HG03097 (cell line): ENCODE results near the gene BTG4.

Experiments used
- ATAC-seq: cut with Tn5 transposase; IDR thresholded peaks from one replicate; pipeline ENCODE4 v1.9.1; 2021; ENCODE audit not compliant: unreplicated experiment, low FRiP score

Gene BTG4

DNA sequence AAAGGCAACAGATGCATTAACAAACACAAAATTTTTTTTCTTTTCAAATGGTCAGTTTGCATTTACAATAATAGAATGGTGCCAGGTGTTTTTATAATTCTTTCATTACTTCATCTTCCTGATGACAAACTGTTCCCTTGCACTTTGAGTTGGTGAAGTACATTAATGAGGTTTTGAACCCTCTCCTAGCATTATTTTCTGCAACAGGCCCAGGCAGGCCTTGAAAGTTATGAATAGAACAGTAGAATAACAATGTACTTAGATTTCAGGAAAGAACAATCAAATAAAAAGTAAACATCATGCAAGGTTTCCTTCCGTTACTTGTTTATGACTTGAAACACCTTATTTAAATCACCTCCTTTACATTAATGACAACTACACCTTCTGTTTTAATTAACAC is 9.6 kb downstream of the BTG4 start:
- ATAC-seq, result no peak

DNA sequence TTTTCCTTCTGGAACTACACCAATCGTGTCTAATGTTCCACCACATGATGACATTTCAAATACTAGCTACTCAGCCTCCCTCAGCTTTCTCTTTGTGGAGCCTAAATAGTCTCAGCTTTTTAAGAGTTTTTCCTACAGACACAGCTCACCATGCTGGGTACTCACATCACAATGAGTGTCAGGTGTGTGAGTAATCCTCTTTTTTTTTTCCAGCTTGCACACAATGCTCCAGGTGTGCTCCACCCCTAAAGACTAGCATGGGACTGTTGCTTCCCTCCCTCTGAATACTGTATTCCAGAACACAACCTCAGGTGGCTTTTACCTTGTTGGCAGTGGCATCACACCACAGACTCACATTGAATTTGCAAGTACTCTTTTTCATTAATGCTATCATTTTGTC is 11.7 kb downstream of the BTG4 start:
- ATAC-seq, result no peak

DNA sequence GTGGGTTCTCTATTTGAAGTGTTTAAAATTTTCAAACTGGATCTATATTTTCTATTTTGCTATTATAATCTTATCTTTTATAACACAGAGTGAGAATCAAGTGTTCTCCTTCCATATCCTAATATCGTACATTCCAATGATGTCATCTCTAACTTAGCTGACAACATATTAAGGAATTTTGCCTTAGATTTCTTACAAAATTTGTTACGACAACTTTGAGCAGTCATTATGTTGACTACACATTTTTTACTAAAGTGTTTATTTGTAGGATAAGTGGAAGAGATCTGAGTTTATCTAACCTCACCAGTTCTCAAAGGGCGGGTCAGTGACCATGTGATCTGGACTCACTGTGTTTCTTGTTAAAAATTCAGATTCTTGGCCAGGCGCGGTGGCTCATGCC is 12.7 kb downstream of the BTG4 start:
- no peak for ATAC-seq

DNA sequence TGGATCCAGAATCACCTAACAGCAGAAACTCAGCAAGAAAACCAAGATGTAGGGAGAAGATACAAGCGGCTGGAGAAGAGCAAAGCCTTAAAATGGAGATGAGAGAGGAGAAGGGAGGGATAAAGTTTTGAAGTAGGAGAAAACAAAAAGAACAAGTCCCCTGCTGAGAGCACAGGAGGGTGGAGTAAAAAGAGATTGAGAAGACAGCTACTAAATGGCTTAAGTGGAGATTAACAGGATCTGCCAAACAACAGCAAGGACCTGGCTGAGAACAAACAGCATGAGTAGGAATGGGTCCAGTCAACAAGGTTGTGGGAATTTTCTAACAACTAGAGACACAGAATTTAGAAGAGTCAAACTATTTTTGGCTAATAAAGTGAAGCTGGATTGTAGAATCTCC is 18.1 kb downstream of the BTG4 start:
- no peak for ATAC-seq

DNA sequence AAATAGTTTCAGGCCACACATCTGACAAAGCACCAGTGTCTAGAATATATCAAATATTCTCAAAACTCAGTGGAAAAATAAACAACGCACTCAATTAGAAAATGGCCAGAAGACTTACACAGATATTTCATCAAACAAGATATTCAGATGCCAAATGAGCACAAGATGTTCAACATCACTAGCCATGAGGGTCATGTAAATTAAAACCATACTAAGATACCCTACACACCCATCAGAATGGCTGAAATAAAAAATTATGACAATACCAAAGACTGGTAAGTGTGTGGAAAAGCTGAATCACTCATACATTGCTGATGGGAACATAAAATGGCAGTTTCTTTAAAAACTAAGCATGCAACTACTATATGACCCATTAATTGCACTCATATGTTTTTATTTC is 21.7 kb downstream of the BTG4 start:
- ATAC-seq, result no peak

DNA sequence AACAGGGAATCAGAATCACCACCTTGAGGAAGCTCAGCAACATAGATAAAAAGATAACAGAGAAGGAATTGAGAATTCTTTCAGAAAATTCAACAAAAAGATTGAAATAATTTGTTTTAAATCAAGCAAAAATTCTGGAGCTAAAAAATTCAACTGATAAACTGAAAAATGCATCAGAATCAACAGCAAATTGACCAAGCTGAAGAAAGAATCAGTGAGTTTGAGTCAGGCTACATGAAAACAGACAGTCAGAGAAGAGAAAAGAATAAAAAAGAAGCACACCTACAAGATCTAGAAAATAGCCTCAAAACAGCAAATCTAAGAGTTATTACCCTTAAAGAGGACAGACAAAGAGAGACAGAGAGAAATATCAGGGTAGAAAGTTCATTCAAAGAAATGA is 28.8 kb downstream of the BTG4 start:
- ATAC-seq, result no peak

DNA sequence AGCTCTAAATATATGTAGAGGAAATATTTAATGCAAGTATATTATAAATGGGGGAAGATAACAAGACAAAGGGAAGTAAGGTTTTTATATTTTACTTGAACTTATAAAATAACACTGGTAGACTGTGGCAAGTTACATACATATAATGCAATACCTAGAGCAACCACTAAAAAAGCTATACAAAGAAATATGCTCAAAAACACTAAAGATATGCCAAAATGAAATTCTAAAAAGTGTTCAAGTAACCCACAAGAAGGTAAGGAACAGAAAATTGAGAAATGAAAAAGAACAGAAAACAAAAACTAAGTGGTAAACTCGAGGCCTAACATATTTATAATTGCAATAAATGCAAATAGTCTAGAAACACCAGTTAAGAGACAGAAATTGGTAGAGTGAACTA is 32.5 kb downstream of the BTG4 start:
- no peak for ATAC-seq

DNA sequence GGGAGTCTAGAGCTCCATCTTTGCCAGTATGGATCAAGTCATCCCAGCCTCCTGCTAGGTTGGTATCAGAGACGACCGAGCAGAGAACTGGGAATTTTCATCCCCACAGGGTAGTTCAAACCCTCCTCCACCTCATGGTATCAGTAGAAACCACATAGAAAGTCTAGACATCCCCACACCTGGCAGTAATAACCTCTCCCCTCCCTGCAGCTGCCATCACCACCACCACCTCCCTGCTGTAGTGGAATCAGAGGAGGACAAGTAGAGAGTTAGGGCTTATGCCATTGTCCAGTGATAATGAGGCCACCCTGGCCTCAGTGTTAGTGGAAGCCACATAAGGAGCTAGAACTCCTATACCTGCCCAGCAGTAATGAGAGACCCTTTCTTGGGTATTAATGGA is 34.3 kb downstream of the BTG4 start:
- no peak for ATAC-seq

DNA sequence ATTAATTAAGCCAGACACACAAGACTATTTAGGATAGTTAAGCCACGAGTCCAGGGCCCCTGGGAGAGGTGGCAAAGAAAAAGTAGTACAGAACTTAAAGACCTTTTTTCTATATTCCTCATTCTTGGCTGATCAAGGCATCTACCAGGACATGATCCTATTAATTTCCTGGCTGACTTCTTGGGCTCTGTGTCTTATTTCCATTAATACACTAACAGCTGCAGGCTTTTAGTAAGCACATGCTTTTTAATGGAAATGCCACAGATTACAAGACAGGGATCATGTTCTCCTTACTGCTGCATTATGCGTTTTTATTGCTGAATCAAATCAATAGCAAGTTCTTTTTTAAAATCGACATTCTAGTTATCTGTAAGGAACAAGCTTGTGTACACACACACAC is 35.2 kb downstream of the BTG4 start:
- no peak for ATAC-seq

DNA sequence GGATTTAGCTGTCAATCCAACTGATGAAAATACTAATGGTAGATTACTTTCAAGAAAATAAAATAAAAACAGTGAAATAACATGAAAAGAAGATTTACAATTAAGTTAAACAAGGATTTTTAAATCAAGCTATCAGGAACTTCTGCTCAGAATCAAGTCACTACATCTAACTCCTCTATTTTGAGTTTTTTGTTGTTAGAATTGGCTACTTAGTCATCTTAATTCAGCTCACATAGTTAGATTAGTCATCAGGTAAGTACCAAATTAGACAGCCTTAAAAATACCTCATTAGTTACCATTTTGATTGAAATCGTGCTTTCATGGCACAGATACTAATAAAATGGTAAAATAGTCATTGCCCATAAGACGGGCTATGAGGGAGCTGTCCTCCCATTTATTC is 35.8 kb downstream of the BTG4 start:
- ATAC-seq, result no peak

DNA sequence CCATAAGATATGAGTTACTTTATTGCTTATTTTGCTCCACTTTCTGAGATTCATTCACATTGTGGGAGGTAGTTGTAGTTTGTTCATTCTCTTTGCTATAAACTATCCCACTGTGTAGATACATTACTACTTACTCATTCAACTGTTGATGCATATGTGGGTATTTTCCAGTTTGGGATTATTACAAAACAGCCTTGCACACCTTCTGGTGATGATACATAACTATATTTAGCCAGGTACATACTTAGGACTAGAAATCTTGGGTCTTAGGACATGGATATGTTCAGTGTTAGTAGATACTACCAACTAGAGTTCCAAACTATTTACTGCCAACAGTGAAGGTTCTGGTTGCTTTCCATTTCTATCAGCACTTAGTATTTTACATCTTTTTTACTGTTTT is 37.8 kb downstream of the BTG4 start:
- ATAC-seq, result no peak

DNA sequence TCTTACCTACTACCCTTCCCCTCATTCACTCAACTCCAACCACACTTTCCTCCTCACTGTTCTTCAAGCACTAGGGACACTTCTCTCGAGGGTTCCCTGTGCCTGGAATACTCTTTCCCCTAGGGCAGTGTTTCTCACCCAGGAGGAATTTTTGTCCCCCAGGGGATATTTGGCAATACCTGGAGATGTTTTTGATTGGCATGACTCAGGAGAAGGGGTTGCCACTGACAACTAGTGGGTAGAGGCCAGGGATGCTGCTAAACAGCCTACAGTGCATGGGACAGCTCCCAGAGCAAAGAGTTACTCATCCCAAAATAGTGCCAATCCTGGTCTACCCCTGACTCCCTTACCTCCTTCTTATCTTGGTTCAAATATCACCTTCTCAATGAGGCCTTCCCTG is 40.0 kb downstream of the BTG4 start:
- ATAC-seq, result no peak

DNA sequence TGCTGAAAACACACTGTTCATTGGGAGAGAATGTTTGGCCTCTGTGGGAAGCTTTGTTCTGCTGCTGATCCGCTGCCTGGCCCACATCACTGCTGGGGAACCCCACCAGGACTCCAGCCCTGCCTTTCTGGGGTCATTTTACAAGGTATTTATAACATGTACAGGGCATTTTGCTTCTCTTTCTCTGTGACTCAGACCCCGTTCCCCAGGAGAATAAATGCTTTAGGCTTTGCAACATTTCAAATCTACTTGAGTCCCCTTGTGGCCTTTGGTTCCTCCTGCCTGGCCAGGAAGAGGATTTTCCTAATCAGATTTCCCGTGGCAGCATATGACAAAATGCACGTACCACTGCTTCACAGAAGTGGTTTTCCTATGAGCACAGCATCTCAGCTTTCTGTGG is 43.0 kb downstream of the BTG4 start:
- no peak for ATAC-seq

DNA sequence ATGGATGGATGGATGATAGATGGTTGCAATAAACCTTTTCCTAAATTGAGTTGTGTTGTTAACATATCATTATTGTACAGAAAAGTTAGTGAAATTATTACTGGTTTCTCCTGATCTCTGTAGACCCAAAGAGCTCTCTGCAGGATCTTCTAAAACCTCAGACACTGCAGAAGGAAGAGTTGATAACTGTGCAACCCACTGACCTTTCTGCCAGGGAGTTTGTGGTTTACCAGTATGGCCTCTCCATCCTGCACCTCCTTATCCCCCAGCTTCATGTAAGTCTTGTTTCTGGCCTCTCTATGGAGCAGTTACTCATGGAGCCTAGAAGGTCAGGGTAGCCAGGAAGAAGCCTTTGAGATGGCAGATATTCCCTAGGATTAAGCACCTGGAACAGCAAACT is 45.6 kb downstream of the BTG4 start:
- ATAC-seq, result no peak

DNA sequence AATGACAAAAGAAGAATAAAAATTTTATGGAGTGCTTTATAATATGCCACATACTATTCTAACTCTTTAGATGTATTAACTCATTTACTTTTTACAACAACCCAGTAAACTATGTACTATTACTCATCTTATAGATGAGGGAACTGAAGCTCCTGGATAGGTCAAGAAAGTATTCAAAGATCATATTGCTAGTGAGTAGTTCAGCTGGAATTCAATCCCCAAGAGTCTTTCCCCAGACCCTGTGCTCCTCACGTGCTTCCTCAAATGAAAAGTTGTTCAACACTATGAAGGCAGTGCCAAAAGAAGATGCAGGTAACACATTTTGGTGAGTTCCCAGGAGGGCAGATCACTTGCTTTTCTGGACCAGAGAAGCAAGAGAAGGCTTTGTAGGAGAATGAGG is 46.8 kb downstream of the BTG4 start:
- no peak for ATAC-seq

DNA sequence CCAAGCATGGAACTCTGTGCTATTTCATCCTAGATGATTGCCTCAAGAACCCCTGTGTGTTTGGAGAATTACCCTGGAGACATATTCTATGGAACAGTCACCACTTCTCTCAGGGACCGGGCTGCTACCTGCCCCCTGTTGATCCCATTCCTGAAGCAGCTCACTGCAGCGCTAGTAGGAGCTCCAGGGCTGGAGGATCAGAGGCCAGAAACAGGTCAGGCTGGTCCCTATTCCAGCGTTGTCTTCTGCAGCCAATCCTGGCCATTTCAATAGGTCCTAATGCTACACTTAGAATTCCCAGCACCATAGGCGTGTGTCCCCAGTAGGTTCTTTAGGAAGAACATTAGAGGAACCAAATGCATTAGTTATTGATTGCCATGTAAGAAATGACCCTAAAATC is 48.9 kb downstream of the BTG4 start:
- no peak for ATAC-seq

DNA sequence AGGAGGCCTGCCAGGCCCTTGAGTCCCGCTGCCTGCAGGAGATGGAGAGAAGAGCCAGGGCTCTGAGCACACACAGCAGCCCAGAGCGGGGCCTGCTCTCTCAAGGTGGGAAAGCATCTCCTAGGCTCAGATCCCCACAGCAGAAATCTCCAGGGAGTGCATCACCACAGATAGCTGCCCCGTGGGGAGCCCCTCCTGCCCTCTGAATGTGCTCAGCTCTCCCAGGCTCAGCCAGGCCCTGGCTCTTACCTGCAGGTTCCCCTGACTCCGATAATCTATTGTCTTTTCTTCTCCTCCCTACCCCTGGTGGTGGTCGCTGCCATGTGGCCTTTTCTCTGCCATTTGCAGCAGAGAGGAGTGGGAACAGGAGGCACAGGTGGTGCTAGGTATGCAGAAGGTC is 49.9 kb downstream of the BTG4 start:
- ATAC-seq, result no peak

DNA sequence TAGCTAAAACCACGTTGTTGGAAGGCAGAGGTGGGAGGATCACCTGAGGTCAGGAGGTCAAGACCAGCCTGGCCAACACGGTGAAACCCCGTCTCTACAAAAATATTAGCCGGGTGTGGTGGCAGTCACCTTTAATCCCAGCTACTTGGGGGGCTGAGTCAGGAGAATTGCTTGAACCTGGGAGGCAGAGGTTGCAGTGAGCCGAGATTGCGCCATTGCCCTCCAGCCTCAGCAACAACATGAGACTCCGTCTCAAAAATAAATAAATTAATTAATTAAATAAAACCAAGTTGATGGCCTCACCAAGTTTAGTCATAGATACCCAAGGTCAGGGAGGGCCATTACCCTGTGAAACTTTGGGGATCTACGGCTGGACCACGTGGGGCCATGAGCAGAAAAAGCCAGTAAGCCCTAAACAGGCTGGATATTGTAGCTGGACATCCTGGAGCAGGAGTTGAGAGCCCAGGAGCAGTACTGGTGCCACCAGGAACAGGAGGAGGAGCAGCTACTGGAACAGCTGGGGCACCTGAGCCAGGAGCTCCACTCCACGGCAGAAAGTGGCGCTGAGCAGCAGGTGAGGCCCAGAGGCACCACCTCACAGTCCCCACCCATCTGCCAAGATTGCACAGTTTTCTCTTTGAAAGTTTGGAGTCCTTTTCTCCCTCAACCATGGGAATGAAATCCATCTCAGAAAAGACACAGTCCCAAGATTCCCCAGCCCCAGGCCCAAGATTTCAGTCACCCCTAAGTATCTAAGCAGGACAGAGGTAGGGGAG is 50.5 kb downstream of the BTG4 start:
- ATAC-seq, result no peak

DNA sequence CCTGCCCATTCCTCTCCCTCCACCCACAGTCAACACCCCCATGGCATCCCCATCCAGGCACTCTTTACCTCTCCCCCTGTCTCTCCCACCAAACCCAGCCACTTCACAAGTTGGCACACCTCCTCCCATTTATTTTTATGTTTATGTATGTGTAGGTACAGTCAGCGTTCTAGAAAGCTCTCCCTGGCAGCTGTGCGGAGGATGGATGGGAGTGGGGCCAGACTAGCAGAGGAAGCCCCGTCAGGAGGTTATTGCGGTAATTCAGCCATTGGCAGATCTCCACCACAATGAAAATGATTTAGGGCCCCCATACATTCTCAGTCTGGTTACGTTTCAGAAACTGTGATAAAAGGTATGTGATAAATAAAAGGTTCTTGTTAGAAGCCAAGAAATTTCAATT is 51.3 kb downstream of the BTG4 start:
- no peak for ATAC-seq

DNA sequence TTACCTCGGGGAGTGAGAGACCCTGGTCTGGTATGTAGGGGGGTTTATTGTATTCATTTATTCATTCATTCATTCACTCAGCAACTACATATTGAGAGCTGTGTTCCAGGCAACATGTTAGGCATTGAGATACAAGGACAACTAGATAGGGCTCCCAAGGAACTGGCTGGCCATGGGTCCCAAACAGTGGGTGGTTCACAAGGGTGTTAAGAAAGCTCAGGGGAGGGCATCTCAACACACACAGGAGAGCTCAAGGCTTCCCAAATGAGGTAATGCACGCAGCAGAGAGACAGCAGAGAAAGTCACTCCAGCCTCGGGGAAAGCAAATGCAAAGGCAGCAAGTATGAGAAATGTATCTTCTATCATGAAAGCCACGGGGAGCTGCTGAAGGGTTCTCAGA is 51.8 kb downstream of the BTG4 start:
- ATAC-seq, result no peak

DNA sequence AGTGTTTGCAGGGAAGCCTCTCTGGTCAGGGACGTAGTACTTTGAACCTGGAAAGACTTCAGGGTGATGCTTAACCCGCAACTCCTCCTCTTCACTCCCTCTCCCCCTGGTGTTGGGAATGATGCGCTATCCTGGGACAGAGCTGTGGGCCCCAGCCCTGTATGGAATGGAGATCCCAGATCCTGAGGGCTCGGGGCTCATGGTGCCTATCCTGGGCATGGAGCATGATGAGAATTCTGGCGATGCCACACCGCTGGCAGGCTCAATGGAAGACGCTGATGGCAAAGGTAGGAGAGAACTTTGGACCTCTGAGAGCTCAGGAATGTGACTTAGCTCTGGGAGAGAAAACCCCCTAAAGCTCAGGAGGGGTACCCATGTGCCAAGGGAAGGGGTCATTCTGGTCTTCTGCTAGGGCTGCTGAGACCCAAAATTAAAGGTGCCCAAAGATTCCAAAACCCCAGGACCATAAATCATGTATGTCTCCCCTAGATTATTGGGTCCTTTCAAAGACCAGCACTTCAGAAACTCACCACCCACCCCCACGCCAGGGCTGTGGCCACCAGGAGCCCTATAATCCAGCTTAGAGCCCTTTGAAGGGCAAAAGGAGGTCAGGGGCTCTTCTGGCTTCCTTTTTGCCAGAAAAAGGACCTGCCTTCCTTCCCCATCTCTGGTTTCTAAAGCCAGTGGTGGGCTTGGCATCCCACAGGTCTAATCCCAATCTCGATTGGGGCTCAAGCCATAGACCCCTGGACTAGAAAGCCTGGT is 52.5 kb downstream of the BTG4 start:
- no peak for ATAC-seq

DNA sequence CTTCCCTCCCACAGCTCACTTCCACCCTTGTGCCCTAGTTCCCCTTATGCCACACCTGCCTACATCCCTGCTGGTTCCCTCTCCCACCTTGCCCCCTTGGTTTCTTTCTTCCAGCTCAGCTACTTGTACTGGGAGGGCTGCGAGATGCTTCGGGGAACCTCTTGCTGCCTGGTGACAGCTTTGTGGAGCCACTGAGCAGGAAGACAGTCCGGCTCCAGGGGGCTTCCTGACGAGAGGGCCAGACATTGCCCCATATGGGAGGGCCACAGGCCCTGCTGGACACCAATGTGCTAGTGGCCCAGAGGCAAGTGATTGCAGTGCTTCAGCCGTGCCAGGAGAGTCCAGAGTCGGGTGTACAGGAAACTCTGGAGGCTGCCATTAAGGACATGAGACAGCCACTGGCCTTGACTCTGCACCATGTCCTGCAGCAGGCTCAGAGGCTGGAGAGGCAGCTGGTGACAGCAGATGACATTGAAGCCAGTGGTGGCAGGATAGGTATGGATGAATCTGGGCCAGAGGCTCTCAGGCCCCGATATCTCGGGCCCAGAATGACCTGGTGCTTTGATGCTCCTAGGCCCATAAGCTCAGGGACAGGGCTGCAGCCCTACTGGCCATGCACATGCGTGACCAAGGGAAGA is 54.3 kb downstream of the BTG4 start:
- ATAC-seq, result no peak
